Ovary (tissue), 3 donors: ENCODE data around the gene EFCAB6.

Source experiments
- CTCF ChIP-seq, 3 donors: fragments of 450-650 bp in 2 of 3; fragments of 200-600 bp in 1 of 3; IDR thresholded peaks; one replicate each; pipeline versions ENCODE4 v1.5.1 to v1.8.0; 2016 to 2022; ENCODE audit warnings: antibody characterized with exemption in 3 of 3, mild to moderate bottlenecking in 1 of 3
- EP300 ChIP-seq: sonication (generic); formaldehyde crosslinking; IDR thresholded peaks from one replicate; pipeline ENCODE4 v1.6.1; 2017; ENCODE audit warnings: antibody characterized with exemption
- POLR2A ChIP-seq: fragments of 450-650 bp; IDR thresholded peaks from one replicate; pipeline ENCODE4 v1.6.1; 2017; ENCODE audit warnings: antibody characterized with exemption, mild to moderate bottlenecking, moderate library complexity
- donor health status: DM: no; HTN: no; CAD: no.

DNA sequence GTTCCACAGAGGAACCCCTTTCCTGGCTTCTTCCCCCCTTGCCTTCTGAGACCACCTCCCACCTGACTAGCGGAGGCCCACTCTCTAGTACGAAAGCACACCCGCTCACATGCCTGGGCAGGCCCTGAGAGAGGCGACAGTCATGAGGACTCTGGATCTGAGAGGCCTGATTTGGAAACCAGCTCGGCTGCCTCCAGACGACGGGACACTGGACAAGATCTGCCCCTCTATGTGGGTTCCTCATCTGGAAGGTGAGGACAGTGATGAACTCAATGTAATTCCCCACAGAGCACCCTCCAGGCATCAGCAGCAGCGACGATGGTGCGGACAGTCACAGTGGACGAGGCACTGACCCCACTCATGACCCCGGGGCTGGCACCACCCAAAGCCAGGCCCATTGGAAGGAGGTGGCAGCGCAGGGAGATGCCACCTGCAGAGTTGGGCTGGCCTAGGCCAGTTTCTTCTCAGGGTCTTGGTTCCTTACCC lies 42.7 kb upstream of the EFCAB6 start:
- TF ChIP-seq CTCF (IDR thresholded peaks at IDR 0.05) = no peak
- TF ChIP-seq POLR2A = no peak
- TF ChIP-seq EP300 = no peak
